NCI-H460 (cell line): ENCODE results near the gene RASSF8. TPM values are rescaled to one million over a fixed set of nuclear protein-coding genes. Genes with fewer than 3 reads are reported as not detected.
"Not testable (repeated sequence)": the region's sequence is repeated elsewhere in the genome, so short reads cannot be mapped to it uniquely, and the experiment has no call there.

Experiments used
- DNase-seq: peaks from one replicate; pipeline ENCODE4 v3.0.0-alpha.2; 2016; ENCODE audit warnings: low read depth; ENCODE audit errors: extremely low read depth
- total RNA-seq: library from RNA; depleted of rRNA; stranded (reverse); fragments of >200 nt; shearing (Covaris generic); gene quantifications from 2 replicates; pipeline ENCODE4 v1.2.3, GENCODE V29; 2014

The RASSF8 gene
- total RNA-seq, 1 experiment from 2014 or later = 116 TPM

DNA sequence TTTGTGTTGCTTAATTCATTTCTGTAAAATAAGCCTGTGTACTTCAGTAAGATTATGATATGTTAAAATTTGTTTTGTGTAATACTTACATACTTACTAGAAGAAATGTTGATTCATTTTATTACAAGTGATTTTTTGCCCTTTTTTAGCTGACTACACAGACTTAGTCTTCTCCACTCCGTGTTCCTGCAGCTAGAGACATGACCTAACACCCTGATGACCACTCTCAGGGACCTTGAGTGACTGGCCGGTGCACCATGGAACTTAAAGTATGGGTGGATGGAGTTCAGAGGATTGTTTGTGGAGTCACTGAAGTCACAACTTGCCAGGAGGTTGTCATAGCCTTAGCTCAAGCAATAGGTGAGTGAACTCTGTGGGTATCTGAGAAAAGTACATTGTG, 96.6 kb downstream of the RASSF8 start:
- no peak for DNase-seq

DNA sequence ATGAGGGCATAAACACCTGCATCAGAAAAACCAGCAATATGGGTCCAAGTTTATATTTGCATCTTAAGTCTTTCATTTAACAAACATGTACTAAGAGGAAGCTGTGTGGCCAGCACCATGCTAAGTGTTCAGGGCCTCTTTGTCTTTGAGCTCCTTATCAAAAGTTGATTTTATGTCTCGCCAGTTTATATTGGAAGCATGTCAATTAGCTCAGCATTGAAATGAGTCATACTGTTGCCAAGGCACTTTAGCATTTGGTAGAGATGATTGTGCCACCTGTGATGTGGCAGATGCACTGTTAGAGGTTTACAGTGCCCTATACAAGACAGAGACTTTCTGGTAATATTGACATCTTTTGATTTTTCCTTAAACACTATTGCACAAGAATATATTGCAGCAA, 97.9 kb downstream of the RASSF8 start:
- no peak for DNase-seq

DNA sequence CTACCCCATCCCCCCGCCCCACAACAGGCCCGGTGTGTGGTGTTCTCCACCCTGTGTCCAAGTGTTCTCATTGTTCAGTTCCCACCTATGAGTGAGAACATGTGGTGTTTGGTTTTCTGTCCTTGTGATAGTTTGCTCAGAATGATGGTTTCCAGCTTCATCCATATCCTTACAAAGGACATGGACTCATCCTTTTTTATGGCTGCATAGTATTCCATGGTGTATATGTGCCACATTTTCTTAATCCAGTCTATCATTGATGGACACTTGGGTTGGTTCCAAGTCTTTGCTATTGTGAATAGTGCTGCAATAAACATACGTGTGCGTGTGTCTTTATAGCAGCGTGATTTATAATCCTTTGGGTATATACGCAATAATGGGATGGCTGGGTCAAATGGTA, 98.8 kb downstream of the RASSF8 start:
- DNase-seq = not testable (repeated sequence)

DNA sequence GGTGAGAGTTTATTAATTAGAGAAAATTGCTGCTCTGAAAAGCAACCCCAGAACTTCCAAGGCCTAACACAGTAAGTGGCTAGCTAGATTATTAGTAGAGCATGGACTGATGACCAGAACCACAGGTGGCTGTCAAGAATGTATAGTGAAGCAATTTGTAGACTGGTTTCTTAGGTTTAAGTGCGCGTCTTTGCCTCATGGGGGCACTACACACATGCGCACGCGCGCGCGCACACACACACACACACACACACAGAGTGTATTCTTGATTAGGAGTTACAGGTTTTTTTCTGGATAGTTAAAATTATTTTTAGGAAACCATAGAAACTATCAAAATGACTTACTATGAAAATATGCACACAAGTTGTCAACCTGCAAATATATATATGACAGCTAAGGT, 99.8 kb downstream of the RASSF8 start:
- DNase-seq = no peak

GRCh38 chr12:26058818-26059217, 100.3 kb downstream of the RASSF8 start:
- DNase-seq = no peak

DNA sequence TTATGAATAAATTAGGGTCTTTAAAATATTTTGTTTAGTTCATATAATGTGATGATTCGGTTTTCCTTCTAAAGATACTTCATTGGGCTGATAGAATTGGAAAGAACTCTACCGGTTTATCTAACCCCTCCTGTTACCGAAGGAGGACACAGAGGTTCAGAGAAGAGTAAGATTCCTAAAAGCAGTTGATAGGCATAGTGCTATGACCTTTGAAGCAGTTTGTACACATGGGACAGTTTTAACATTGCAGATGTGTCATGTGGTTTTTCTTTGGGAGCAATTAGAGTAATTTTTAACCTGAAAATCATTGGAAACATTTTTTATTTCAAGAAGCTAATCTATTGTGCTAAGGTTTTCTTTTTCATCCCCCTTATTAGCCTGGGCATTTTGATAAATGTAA, 103.5 kb downstream of the RASSF8 start:
- DNase-seq = no peak

DNA sequence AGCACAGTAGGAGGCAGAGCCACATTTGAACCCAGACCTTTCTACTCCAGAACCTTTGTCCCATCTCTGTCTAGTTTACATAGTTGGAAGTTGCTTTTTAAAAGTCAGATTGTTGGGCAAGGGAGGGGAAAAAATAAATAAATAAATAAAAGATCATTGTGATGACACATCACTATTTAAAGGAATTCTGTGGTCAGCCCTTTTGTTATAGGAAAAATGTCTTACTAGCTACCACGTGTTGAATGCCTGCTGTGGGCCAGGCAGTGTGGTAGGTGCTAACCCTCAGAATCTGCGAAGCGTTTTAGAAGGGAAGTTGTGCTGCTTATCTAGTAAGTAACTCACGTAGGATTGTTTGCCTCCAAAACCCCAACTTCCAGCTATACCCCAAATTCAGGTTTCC, 104.1 kb downstream of the RASSF8 start:
- no peak for DNase-seq

DNA sequence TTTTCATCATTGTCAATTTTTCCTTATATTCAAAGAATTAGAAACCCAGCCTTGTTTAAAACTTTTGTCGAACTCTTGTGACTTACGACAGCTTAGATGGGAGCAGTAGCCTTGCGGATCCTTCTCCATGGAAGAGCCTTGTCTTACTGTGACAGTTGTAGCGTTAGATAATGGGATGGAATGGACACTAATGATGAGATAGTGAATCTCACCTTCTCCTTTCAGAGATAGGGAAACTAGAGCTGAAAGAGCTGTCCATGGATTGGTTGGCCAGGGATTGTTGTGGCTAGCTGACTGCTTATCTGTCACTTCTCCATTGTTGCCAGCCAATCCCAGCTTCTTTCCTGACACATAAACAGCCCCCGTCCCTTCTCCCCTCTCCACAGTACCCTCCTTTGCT, 107.0 kb downstream of the RASSF8 start:
- no peak for DNase-seq

DNA sequence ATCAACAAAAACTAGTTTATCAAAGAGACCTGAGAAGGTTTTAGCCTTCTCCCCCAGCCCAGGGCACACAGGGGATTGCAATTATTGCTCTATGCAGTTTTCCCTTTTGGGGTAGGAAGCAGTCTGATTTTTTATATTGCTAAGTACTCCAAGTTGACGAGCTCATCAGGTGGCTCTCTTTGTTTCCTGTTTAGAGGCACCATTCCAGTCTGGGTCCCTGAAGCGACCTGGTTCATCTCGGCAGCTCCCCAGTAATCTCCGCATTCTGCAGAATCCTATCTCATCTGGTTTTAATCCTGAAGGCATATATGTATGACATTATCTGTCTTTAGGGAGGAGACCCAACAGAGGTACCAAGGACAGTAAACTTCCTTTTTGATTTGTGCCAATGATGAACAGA, 110.0 kb downstream of the RASSF8 start:
- no peak for DNase-seq

DNA sequence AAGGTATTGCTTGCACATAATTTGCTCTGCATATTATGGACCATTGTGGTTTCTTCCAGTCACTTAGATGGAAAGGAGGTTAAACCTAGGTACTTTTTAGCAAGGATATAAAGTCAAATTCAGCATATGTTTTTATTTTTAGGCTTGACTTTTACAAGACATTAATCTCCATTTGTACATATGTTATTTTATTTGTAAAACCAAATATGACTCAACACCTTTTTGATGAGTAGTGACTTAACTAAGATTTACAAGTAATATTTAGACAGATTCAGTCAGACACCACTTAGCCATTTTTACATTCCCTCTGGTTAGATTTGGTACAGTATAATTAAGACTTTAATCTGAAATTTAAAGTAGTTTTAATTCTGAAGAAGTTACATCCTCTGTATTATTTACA, 111.3 kb downstream of the RASSF8 start:
- DNase-seq = no peak

GRCh38 chr12:26077915-26078702, 119.6 kb downstream of the RASSF8 start:
- no peak for DNase-seq

- DNase-seq = no peak
Measured at GRCh38 chr12:26080911-26081310, 122.4 kb downstream of the RASSF8 start.

DNA sequence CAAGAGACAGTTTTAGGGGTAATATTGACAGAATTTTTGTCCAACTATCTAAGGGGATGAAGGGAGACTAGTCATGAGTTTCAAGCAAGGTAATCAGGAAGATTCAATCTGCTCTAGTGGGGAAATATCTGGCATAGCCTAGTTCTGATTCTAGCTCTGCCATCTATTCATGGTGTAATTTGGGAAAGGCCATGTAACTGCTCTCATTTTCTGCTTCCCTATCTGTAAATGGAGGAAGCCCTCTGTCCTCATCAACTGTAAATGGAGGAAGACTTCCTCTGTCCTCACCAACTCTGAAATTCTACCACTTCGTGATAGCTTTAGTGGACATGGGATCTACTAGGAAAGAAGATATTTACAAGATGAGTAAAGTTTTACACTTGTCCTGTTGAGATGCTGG, 128.5 kb downstream of the RASSF8 start:
- DNase-seq = no peak

GRCh38 chr12:26088998-26089397, 130.5 kb downstream of the RASSF8 start:
- no peak for DNase-seq

GRCh38 chr12:26090836-26091510, 132.5 kb downstream of the RASSF8 start:
- no peak for DNase-seq

DNA sequence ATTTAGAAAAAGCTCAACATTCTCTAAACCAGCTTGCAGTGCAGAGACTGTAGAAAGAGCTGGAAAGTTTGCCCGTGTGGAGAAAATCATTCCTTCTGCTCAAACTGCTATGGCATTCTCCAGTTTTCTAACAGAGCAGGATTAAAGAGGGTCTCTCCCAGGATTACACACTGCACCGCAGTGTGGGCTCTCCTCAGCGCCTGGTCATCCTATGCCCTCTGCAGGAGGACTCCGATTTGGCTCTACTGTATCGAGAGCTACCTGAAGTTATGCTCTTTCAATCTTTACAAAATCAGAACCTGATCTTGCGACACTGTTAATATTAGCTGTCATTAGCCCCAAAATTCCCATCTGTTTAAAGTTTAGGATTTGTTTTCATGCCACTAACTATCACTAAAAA, 133.3 kb downstream of the RASSF8 start:
- DNase-seq = no peak

DNA sequence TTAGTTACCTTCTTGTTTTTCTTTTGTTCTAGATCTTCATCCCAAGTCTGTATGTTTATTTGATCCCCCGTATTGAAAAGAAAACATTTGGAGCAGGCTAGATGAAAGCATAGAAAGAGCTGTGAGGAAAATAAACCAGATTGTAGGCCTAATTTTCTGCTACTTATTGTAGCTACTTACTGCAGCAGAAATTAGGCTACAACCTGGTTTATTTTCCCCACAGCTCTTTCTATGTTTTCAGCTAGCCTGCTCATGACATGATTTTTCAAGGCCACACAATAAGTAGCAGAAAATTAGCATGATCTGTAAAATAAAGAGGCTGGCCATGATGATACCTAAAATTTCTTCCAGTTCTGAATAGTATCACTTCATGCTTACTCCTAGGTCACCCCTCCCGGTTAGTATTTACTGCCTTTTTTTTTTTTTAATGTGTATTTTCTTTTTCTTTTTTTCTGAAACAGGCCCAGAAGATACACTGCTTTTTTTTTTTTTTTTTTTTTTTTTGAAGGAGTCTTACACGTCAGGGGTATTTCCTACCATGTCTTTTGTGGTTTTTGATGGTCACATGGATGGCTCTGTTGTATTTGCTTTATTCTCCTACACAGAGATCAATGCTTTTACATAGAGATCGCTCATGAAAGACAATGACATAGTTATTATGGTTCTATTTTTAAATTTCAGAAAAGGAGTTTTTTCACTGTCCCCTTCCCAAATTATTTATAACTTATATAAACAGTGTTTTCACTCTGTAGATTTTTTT, 134.0 kb downstream of the RASSF8 start:
- DNase-seq = no peak

GRCh38 chr12:26095186-26095585, 136.7 kb downstream of the RASSF8 start:
- DNase-seq = no peak

DNA sequence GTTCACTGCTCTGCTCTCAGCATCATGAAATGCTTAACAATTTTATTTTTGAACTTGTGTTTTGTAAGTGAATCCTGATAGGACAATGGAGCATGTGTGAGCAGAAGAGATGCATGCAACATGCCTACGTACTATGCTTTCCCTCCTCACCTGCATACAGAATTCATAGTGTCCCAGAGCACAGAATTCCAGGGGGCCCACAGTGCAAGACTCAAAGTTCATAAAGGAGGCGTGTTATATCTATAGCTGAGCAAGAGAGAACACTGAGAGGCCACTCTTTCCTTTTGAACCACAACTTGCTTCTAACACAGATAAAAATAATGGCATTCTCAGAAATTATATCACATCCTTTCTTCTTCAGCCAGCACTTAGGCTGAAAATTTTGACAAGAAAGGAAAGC, 137.6 kb downstream of the RASSF8 start:
- DNase-seq = no peak

GRCh38 chr12:26097046-26097878, 138.8 kb downstream of the RASSF8 start:
- DNase-seq = peak; percentile 67
